Mucosa of rectum (tissue), 2 donors: ENCODE data around the gene RPS24.

Source experiments
- H3K27ac ChIP-seq, 2 donors: one replicate each; pipeline ENCODE4 v1.7.0; 2013; ENCODE audit warnings: inconsistent platforms in 2 of 2, low read depth in 2 of 2, low read length in 2 of 2
- H3K27me3 ChIP-seq, 2 donors: one replicate each; pipeline ENCODE4 v1.7.0; 2013; ENCODE audit warnings: low read length in 2 of 2; ENCODE audit not compliant: control insufficient read depth in 2 of 2, insufficient read depth in 2 of 2
- H3K36me3 ChIP-seq, 2 donors: one replicate each; pipeline ENCODE4 v1.7.0; 2013; ENCODE audit warnings: low read length in 2 of 2; ENCODE audit not compliant: control insufficient read depth in 2 of 2, insufficient read depth in 2 of 2
- H3K4me1 ChIP-seq, 2 donors: one replicate each; pipeline ENCODE4 v1.7.0; 2013; ENCODE audit warnings: low read length in 2 of 2, mild to moderate bottlenecking in 1 of 2; ENCODE audit not compliant: control insufficient read depth in 2 of 2, insufficient read depth in 2 of 2
- H3K4me3 ChIP-seq, 2 donors: one replicate each; pipeline ENCODE4 v1.7.0; 2013; ENCODE audit warnings: low read length in 2 of 2
- H3K9ac ChIP-seq, 2 donors: one replicate each; pipeline ENCODE4 v1.7.0; 2013; ENCODE audit warnings: low read length in 2 of 2, low read depth in 1 of 2, mild to moderate bottlenecking in 1 of 2
- H3K9me3 ChIP-seq, 2 donors: one replicate each; pipeline ENCODE4 v1.7.0; 2013; ENCODE audit warnings: low read length in 2 of 2; ENCODE audit not compliant: control insufficient read depth in 2 of 2
- donor health status: healthy.
- donor health status: Normal muscosa, but diverticular disease.

RPS24 gene

GRCh38 chr10:78038791-78039547 is 5.3 kb downstream of the RPS24 start:
- Histone ChIP-seq H3K36me3 (peaks cover 56 to 67% of the 10 kb centered on the region in 2 donors), H3K9me3 (no peaks in the 10 kb centered on the region), H3K4me3 (no peak overlapping the region), H3K9ac (no peak overlapping the region), H3K4me1 (peaks cover 14 to 17% of the 10 kb centered on the region in 2 donors), H3K27ac (no peak overlapping the region), H3K27me3 (no peaks in the 10 kb centered on the region)

DNA sequence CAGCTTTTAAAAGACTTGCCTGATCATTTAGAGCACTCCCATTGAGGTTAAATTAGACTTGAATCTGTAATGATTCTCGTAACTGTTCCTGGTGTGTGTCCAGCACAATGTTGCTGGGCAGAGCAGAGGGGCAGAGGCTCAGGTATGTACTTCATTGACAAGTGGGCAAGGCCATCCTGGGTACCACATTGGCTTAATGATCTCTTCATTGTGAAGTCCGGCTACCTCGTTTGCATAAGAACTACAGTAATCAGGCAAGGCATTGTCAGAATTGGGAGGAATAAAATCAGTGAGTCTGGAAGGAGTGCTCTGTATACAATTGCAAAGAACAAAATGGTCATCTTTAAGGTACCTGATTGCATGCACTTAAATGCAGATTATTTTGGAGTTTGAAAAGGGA is 6.1 kb downstream of the RPS24 start:
- H3K9ac ChIP-seq = no peak overlapping the region
- H3K27me3 ChIP-seq = no peaks in the 10 kb centered on the region
- H3K36me3 ChIP-seq = peaks cover 56 to 67% of the 10 kb centered on the region in 2 donors
- H3K27ac ChIP-seq = no peak overlapping the region
- no peaks in the 10 kb centered on the region for H3K9me3 ChIP-seq
- peaks cover 10 to 12% of the 10 kb centered on the region in 2 donors for H3K4me1 ChIP-seq
- H3K4me3 ChIP-seq = no peak overlapping the region

DNA sequence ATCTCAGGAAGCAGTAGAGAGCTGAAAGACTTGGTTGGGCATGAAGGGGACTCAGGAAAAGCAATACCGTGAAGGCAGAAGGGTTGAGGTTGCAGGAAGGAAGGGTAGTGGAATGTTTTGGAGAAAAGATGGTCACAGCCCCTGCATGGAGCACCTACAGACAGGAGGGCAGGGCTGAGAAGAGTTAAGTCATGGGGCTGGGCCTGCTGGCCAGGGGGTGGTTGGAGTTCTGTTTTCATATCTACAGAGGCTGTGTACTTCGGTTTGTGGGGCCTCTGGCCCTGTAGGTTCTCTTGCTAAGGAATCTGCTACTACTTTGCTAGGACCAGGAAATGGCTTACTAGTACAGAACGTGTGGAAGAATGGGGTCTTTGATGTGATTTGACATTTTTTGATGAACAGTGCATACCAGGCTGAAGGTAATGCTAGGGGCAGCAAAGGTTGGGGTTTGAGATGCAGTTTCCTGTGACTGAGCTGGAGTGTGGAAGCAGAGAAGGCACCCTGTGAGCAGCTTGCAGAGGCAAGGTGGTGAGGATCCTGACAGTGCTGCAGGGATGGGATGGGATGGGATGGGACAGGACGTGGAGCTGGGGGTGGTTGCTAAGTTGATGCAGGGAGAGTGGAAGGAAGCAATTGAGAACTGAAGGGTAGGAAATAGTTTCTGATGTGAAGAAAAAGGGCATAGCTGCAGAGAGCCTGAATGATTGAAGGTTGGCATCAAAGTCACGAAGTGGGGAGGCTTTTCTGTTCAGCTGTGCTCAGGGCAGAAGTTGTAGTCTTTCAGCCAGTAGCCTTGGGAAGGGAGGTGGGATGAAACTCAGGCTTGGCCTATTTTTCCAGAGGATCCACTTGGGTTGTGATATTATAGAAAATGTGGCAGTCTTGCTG is 7.8 kb downstream of the RPS24 start:
- Histone ChIP-seq H3K27me3 (no peaks in the 10 kb centered on the region), H3K27ac (no peak overlapping the region), H3K9me3 (no peaks in the 10 kb centered on the region), H3K4me3 (no peak overlapping the region), H3K36me3 (peaks cover 49 to 54% of the 10 kb centered on the region in 2 donors), H3K4me1 (peaks cover 0 to under 1% of the 10 kb centered on the region in 2 donors), H3K9ac (no peak overlapping the region)

- no peak overlapping the region for H3K27ac ChIP-seq
- H3K9me3 ChIP-seq = no peaks in the 10 kb centered on the region
- H3K9ac ChIP-seq = no peak overlapping the region
- no peaks in the 10 kb centered on the region for H3K4me1 ChIP-seq
- no peak overlapping the region for H3K4me3 ChIP-seq
- no peaks in the 10 kb centered on the region for H3K27me3 ChIP-seq
- H3K36me3 ChIP-seq = peaks cover 43 to 49% of the 10 kb centered on the region in 2 donors
Observed at GRCh38 chr10:78042058-78042751, 8.5 kb downstream of the RPS24 start.

GRCh38 chr10:78042752-78043104 is 9.1 kb downstream of the RPS24 start:
- Histone ChIP-seq H3K9me3 (no peaks in the 10 kb centered on the region), H3K36me3 (peaks cover 38 to 44% of the 10 kb centered on the region in 2 donors), H3K27me3 (no peaks in the 10 kb centered on the region), H3K9ac (no peak overlapping the region), H3K4me1 (no peaks in the 10 kb centered on the region), H3K4me3 (no peak overlapping the region), H3K27ac (no peak overlapping the region)

DNA sequence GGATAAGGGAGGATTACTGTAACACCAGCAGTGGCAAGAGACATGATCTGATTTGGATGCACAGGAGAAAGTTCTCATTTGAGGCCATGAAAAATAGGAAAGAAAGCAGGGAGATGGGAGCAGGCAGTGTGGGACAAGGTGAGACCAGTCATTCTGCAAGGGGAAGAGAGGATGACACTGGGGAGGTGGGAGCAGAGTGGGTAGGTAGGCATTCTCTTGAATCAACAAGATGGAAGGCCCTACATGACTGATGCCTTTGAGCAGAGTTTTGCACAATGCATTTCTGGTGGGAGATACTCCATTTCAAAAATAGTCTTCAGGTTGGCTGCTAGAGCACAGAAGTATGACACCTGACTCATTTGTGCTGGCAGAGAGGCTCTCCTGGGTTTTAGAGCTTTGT is 10.5 kb downstream of the RPS24 start:
- H3K4me1 ChIP-seq = no peaks in the 10 kb centered on the region
- peaks cover 25 to 30% of the 10 kb centered on the region in 2 donors for H3K36me3 ChIP-seq
- no peaks in the 10 kb centered on the region for H3K27me3 ChIP-seq
- H3K27ac ChIP-seq = no peak overlapping the region
- no peak overlapping the region for H3K4me3 ChIP-seq
- H3K9ac ChIP-seq = no peak overlapping the region
- H3K9me3 ChIP-seq = no peaks in the 10 kb centered on the region

GRCh38 chr10:78044699-78045098 is 11.0 kb downstream of the RPS24 start:
- no peak overlapping the region for H3K4me3 ChIP-seq
- H3K4me1 ChIP-seq = no peaks in the 10 kb centered on the region
- peaks cover 20 to 24% of the 10 kb centered on the region in 2 donors for H3K36me3 ChIP-seq
- H3K9me3 ChIP-seq = no peaks in the 10 kb centered on the region
- H3K9ac ChIP-seq = no peak overlapping the region
- H3K27me3 ChIP-seq = no peaks in the 10 kb centered on the region
- H3K27ac ChIP-seq = no peak overlapping the region

DNA sequence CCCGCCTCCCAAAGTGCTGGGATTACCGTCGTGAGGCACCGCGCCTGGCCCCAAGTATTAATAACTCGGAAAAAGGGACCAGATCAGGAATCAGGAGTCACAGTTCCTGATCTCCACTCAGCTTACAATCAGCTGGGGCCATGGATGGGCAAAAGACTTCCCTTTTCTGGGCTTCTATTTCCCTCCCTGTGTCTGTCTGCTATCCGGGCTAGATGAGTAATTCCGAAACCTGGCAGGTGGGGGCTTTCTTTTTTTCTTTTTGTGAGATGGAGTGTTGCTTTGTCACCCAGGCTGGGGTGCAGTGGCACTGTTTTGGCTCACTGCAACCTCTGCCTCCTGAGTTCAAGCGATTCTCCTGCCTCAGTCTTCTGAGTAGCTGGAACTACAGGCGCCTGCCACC is 11.6 kb downstream of the RPS24 start:
- Histone ChIP-seq H3K36me3 (peaks cover 15 to 20% of the 10 kb centered on the region in 2 donors), H3K27ac (no peak overlapping the region), H3K9me3 (no peaks in the 10 kb centered on the region), H3K9ac (no peak overlapping the region), H3K4me1 (no peaks in the 10 kb centered on the region), H3K4me3 (no peak overlapping the region), H3K27me3 (no peaks in the 10 kb centered on the region)

GRCh38 chr10:78045856-78046255 is 12.2 kb downstream of the RPS24 start:
- Histone ChIP-seq H3K4me3 (no peak overlapping the region), H3K9me3 (no peaks in the 10 kb centered on the region), H3K9ac (no peak overlapping the region), H3K4me1 (no peaks in the 10 kb centered on the region), H3K27ac (no peak overlapping the region), H3K27me3 (no peaks in the 10 kb centered on the region), H3K36me3 (peaks cover 10 to 15% of the 10 kb centered on the region in 2 donors)
